Nephron (organoid): Measurements from ENCODE around the gene HOXA4.
A peak's percentile ranks its signal among the peaks of the same experiment; 100 is the strongest.

ENCODE experiments used
- H3K27ac Mint-ChIP-seq, 3 experiments: 2 replicates each; pipeline ENCODE4 v1.8.0; 2020; ENCODE audit warnings: mixed read lengths in 3 of 3, mild to moderate bottlenecking in 2 of 3, moderate library complexity in 1 of 3
- H3K27me3 Mint-ChIP-seq: 2 replicates; pipeline ENCODE4 v1.8.0; 2021; ENCODE audit warnings: low read depth, mild to moderate bottlenecking, moderate library complexity, mixed read lengths
- H3K36me3 Mint-ChIP-seq: 2 replicates; pipeline ENCODE4 v1.8.0; 2020; ENCODE audit warnings: low read depth, mixed read lengths
- H3K4me1 Mint-ChIP-seq: 2 replicates; pipeline ENCODE4 v1.8.0; 2020; ENCODE audit warnings: mixed read lengths
- H3K4me3 Mint-ChIP-seq, 3 experiments: 2 replicates each; pipeline ENCODE4 v1.8.0; 2020; ENCODE audit warnings: mild to moderate bottlenecking in 3 of 3, mixed read lengths in 3 of 3, moderate library complexity in 2 of 3
- H3K9me3 Mint-ChIP-seq: 2 replicates; pipeline ENCODE4 v1.8.0; 2020; ENCODE audit warnings: mixed read lengths
- CTCF ChIP-seq, 3 experiments: fragments of 200-600 bp; sonication (generic); IDR thresholded peaks; one replicate each; pipeline ENCODE4 v1.5.0; 2021; ENCODE audit warnings: antibody characterized with exemption in 3 of 3; ENCODE audit not compliant: unreplicated experiment in 3 of 3

The HOXA4 gene

GRCh38 chr7:27098578-27099451, 31.7 kb downstream of the HOXA4 start:
- H3K4me1 Mint-ChIP-seq = peaks cover 76% of the 10 kb centered on the region
- peaks cover 44% of the 10 kb centered on the region for H3K27me3 Mint-ChIP-seq
- H3K4me3 Mint-ChIP-seq = peak overlapping the region; percentile 94 to 97 (median 96)
- H3K27ac Mint-ChIP-seq = peak overlapping the region; percentile 99 to 100 (median 99)
- no peaks in the 10 kb centered on the region for H3K9me3 Mint-ChIP-seq
- no peak for TF ChIP-seq CTCF (IDR thresholded peaks at IDR 0.05; ENCODE audit: unreplicated experiment in 3 of 3)
- H3K36me3 Mint-ChIP-seq = peaks cover 30% of the 10 kb centered on the region

GRCh38 chr7:27097686-27098577, 32.6 kb downstream of the HOXA4 start:
- no peaks in the 10 kb centered on the region for H3K9me3 Mint-ChIP-seq
- H3K4me3 Mint-ChIP-seq = peak overlapping the region; percentile 94 to 97 (median 96)
- peak overlapping the region; percentile 99 to 100 (median 99) for H3K27ac Mint-ChIP-seq
- TF ChIP-seq CTCF (IDR thresholded peaks at IDR 0.05; ENCODE audit: unreplicated experiment in 3 of 3) = no peak
- H3K36me3 Mint-ChIP-seq = peaks cover 30% of the 10 kb centered on the region
- H3K4me1 Mint-ChIP-seq = peaks cover 77% of the 10 kb centered on the region
- peaks cover 40% of the 10 kb centered on the region for H3K27me3 Mint-ChIP-seq

GRCh38 chr7:27096768-27097514, 33.6 kb downstream of the HOXA4 start:
- Mint-ChIP-seq H3K27me3 (peaks cover 39% of the 10 kb centered on the region), H3K36me3 (peaks cover 30% of the 10 kb centered on the region), H3K9me3 (no peaks in the 10 kb centered on the region), H3K27ac (peak overlapping the region; percentile 99 to 100 (median 99)), H3K4me1 (peaks cover 81% of the 10 kb centered on the region), H3K4me3 (peak overlapping the region; percentile 94 to 97 (median 96))
- TF ChIP-seq CTCF (IDR thresholded peaks at IDR 0.05; ENCODE audit: unreplicated experiment in 3 of 3) = no peak

- H3K4me3 Mint-ChIP-seq = peak within 1 kb of the TSS; percentile 94 to 97 (median 96)
- H3K36me3 Mint-ChIP-seq = peaks cover 23% of the 10 kb centered on the region
- peaks cover 82% of the 10 kb centered on the region for H3K4me1 Mint-ChIP-seq
- TF ChIP-seq CTCF (IDR thresholded peaks at IDR 0.05; ENCODE audit: unreplicated experiment in 3 of 3) = no peak
- H3K27me3 Mint-ChIP-seq = peaks cover 31% of the 10 kb centered on the region
- H3K27ac Mint-ChIP-seq = peak within 1 kb of the TSS; percentile 99 to 100 (median 99)
- no peaks in the 10 kb centered on the region for H3K9me3 Mint-ChIP-seq
Observed at GRCh38 chr7:27095897-27096767, 34.4 kb downstream of the HOXA4 start, which contains the start of gene HOXA1. Gene HOXA1, minus strand, starts transcription at chr7:27096000. Its CDS starts 88 bp downstream, at chr7:27095912.
